CD14-positive monocyte (primary cell): ENCODE data around the gene GGTA1. TPM values are rescaled to one million over a fixed set of nuclear protein-coding genes. Genes with fewer than 3 reads are reported as not detected.
A peak's percentile ranks its signal among the peaks of the same experiment; 100 is the strongest.

Source experiments
- DNase-seq, 3 donors: peaks; one replicate each; pipeline ENCODE4 v3.0.0-alpha.2; 2011 to 2022
- H2AFZ ChIP-seq: 2 replicates; pipeline ENCODE4 v1.6.0; 2012; ENCODE audit warnings: mild to moderate bottlenecking, low read depth, low read length, inconsistent platforms; ENCODE audit not compliant: insufficient read depth, poor library complexity, severe bottlenecking
- H3K27ac ChIP-seq, 2 donors: 1 replicate in 1 of 2; 2 replicates in 1 of 2; pipeline ENCODE4 v1.5.1; 2012 to 2013; ENCODE audit warnings: low read length in 2 of 2, control low read depth in 1 of 2, inconsistent platforms in 1 of 2, low read depth in 1 of 2, mild to moderate bottlenecking in 1 of 2
- H3K27me3 ChIP-seq, 2 donors: one replicate each; pipeline versions ENCODE4 v1.6.0 to v1.6.1; 2011 to 2013; ENCODE audit warnings: low read length in 2 of 2; ENCODE audit not compliant: control insufficient read depth in 2 of 2, insufficient read depth in 2 of 2
- H3K36me3 ChIP-seq, 2 donors: replicated peaks in 1 of 2; 1 replicate in 1 of 2; 2 replicates in 1 of 2; pipeline versions ENCODE4 v1.5.1 to v1.6.1; 2012 to 2013; ENCODE audit warnings: low read length in 2 of 2, control low read depth in 1 of 2, inconsistent platforms in 1 of 2, mild to moderate bottlenecking in 1 of 2; ENCODE audit not compliant: insufficient read depth in 2 of 2, control insufficient read depth in 1 of 2
- H3K4me1 ChIP-seq, 2 donors: 1 replicate in 1 of 2; 2 replicates in 1 of 2; pipeline versions ENCODE4 v1.5.1 to v1.6.1; 2012 to 2013; ENCODE audit warnings: low read length in 2 of 2, control low read depth in 1 of 2, inconsistent platforms in 1 of 2, mild to moderate bottlenecking in 1 of 2, moderate library complexity in 1 of 2; ENCODE audit not compliant: insufficient read depth in 2 of 2, control insufficient read depth in 1 of 2
- H3K4me2 ChIP-seq: replicated peaks from 2 replicates; pipeline ENCODE3; 2012; ENCODE audit warnings: low read length, moderate library complexity, mild to moderate bottlenecking; ENCODE audit not compliant: poor library complexity, severe bottlenecking; ENCODE audit errors: extremely low read depth
- H3K4me3 ChIP-seq, 3 experiments: fragments of 200-600 bp in 1 of 3; sonication (generic) in 1 of 3; replicated peaks in 1 of 3; 1 replicate in 2 of 3; 2 replicates in 1 of 3; pipeline ENCODE4 v1.5.1; 2011 to 2013; ENCODE audit warnings: low read length in 3 of 3, mild to moderate bottlenecking in 3 of 3, control low read depth in 2 of 3, low read depth in 2 of 3, inconsistent platforms in 1 of 3, moderate library complexity in 1 of 3
- H3K79me2 ChIP-seq: 2 replicates; pipeline ENCODE4 v1.6.0; 2012; ENCODE audit warnings: mild to moderate bottlenecking, control low read depth, inconsistent platforms, low read length, moderate library complexity; ENCODE audit not compliant: insufficient read depth
- H3K9ac ChIP-seq: 2 replicates; pipeline ENCODE4 v1.6.0; 2017; ENCODE audit warnings: low read length, mild to moderate bottlenecking; ENCODE audit not compliant: insufficient read depth, poor library complexity, severe bottlenecking
- H3K9me3 ChIP-seq, 2 donors: replicated peaks in 1 of 2; 1 replicate in 1 of 2; 2 replicates in 1 of 2; pipeline versions ENCODE4 v1.5.1 to v1.6.1; 2012 to 2013; ENCODE audit warnings: low read length in 2 of 2, control low read depth in 1 of 2; ENCODE audit not compliant: control insufficient read depth in 1 of 2, insufficient read depth in 1 of 2
- H4K20me1 ChIP-seq: 2 replicates; pipeline ENCODE4 v1.6.0; 2012; ENCODE audit warnings: mild to moderate bottlenecking, low read length, control low read depth, moderate library complexity; ENCODE audit not compliant: insufficient read depth
- H3K27ac Mint-ChIP-seq, 7 donors: one replicate each; pipeline ENCODE4 v1.8.0; 2020; ENCODE audit warnings: mild to moderate bottlenecking in 7 of 7, mixed read lengths in 7 of 7, moderate library complexity in 6 of 7, inconsistent platforms in 2 of 7
- H3K27me3 Mint-ChIP-seq, 3 donors: one replicate each; pipeline ENCODE4 v1.8.0; 2021 to 2022; ENCODE audit warnings: low read depth in 3 of 3, mild to moderate bottlenecking in 3 of 3, mixed read lengths in 3 of 3, moderate library complexity in 3 of 3, inconsistent platforms in 1 of 3
- H3K36me3 Mint-ChIP-seq, 2 donors: one replicate each; pipeline ENCODE4 v1.8.0; 2020; ENCODE audit warnings: mixed read lengths in 2 of 2, inconsistent platforms in 1 of 2, mild to moderate bottlenecking in 1 of 2
- H3K4me1 Mint-ChIP-seq: one replicate; pipeline ENCODE4 v1.8.0; 2020; ENCODE audit warnings: mild to moderate bottlenecking, mixed read lengths
- H3K4me3 Mint-ChIP-seq, 2 donors: one replicate each; pipeline ENCODE4 v1.8.0; 2020; ENCODE audit warnings: mild to moderate bottlenecking in 2 of 2, mixed read lengths in 2 of 2, moderate library complexity in 1 of 2
- H3K9me3 Mint-ChIP-seq, 7 donors: one replicate each; pipeline ENCODE4 v1.8.0; 2020 to 2022; ENCODE audit warnings: mixed read lengths in 7 of 7, mild to moderate bottlenecking in 6 of 7, moderate library complexity in 6 of 7, inconsistent platforms in 2 of 7
- CTCF ChIP-seq: fragments of 200-600 bp; IDR thresholded peaks from one replicate; pipeline ENCODE4 v1.8.0; 2022; ENCODE audit warnings: antibody characterized with exemption, mild to moderate bottlenecking
- WGBS: methylation state at CpG from one replicate; pipeline ENCODE4 v1.1.5; 2013; ENCODE audit warnings: missing lambda C conversion rate; ENCODE audit not compliant: insufficient coverage; 5-methylcytosine and 5-hydroxymethylcytosine counted together
- intact Hi-C, 2 donors: fragments of 100-400 bp; cut with micrococcal nuclease; formaldehyde crosslinking; loops; one replicate each; pipeline versions ENCODE4 v1.15.0 to v1.15.1; 2023
- polyA plus RNA-seq, 3 donors: library from polyadenylated mRNA; depleted of rRNA in 1 of 3; unstranded in 2 of 3; stranded (reverse) in 1 of 3; fragments of 300-500 nt in 2 of 3; fragments of >200 nt in 1 of 3; fragmentation: Illumina TruSeq in 2 of 3; gene quantifications; 1 replicate in 2 of 3; 2 replicates in 1 of 3; pipeline ENCODE4 v1.2.3, GENCODE V29; 2012 to 2021

The GGTA1 gene
- polyA plus RNA-seq, 3 donors: 10.9 to 35.6 (median 15.4) TPM

- peak overlapping the region; percentile 41 to 53 for H3K27ac ChIP-seq
- H3K27me3 Mint-ChIP-seq: peaks cover 0 to 2% (median 1%) of the 10 kb centered on the region in 3 donors
- peak overlapping the region; percentile 78 to 88 (median 86) for H3K27ac Mint-ChIP-seq
- H3K9me3 Mint-ChIP-seq: peaks cover 5 to 8% (median 7%) of the 10 kb centered on the region in 7 donors
- H3K79me2 ChIP-seq: no peaks in the 10 kb centered on the region
- peak overlapping the region; percentile 45 for H3K4me2 ChIP-seq
- H3K4me3 ChIP-seq: peak overlapping the region in 1 of 3 experiments; percentile 50
- H3K36me3 Mint-ChIP-seq: peaks cover 4 to 10% of the 10 kb centered on the region in 2 donors
- peaks cover 42 to 43% of the 10 kb centered on the region in 2 donors for H3K4me1 ChIP-seq
- peaks cover 3 to 6% of the 10 kb centered on the region in 2 donors for H3K9me3 ChIP-seq
- peaks cover 49% of the 10 kb centered on the region for H3K4me1 Mint-ChIP-seq
- no peaks in the 10 kb centered on the region for H4K20me1 ChIP-seq
- H3K4me3 Mint-ChIP-seq: peak overlapping the region; percentile 27 to 51
- no peak for TF ChIP-seq CTCF
- H3K36me3 ChIP-seq: no peaks in the 10 kb centered on the region
- peak; percentile 49 to 78 (median 67) for DNase-seq
- no peak overlapping the region for H3K9ac ChIP-seq
- WGBS: no CpG with 5 or more reads among the region's 3 CpGs
- peak overlapping the region; percentile 67 for H2AFZ ChIP-seq
- intact Hi-C loops: no loop called here
- H3K27me3 ChIP-seq: no peaks in the 10 kb centered on the region
Measured at GRCh38 chr9:121494192-121494591, 5.5 kb downstream of the GGTA1 start.

- no peak overlapping the region for H3K4me3 Mint-ChIP-seq
- 93% methylated on average over 4 of the region's 5 CpGs for WGBS
Measured at GRCh38 chr9:121491111-121491510, 8.5 kb downstream of the GGTA1 start.

More at GRCh38 chr9:121491111-121491510, 8.5 kb downstream of the GGTA1 start:
- Mint-ChIP-seq H3K27me3 (peaks cover 0 to 5% (median 0%) of the 10 kb centered on the region in 3 donors), H3K9me3 (peaks cover 3 to 5% (median 4%) of the 10 kb centered on the region in 7 donors), H3K36me3 (peaks cover 2 to 8% of the 10 kb centered on the region in 2 donors), H3K27ac (peak overlapping the region in 4 of 7 donors; percentile 33 to 61 (median 57)), H3K4me1 (peaks cover 50% of the 10 kb centered on the region)
- Histone ChIP-seq H3K4me3 (no peak overlapping the region), H3K36me3 (no peaks in the 10 kb centered on the region), H3K9ac (no peak overlapping the region), H3K4me1 (peaks cover 41 to 43% of the 10 kb centered on the region in 2 donors), H2AFZ (no peak overlapping the region), H3K79me2 (no peaks in the 10 kb centered on the region), H3K27me3 (no peaks in the 10 kb centered on the region), H4K20me1 (no peaks in the 10 kb centered on the region), H3K4me2 (no peak overlapping the region), H3K9me3 (peaks cover 1 to 4% of the 10 kb centered on the region in 2 donors), H3K27ac (no peak overlapping the region)
- no peak for DNase-seq
- no peak for TF ChIP-seq CTCF
- intact Hi-C loops: no loop called here
